Right atrium auricular region (tissue), 2 donors: ENCODE data around the gene PODXL. TPM values are rescaled to one million over a fixed set of nuclear protein-coding genes. Genes with fewer than 3 reads are reported as not detected.

Experiments used
- DNase-seq: peaks from one replicate; pipeline ENCODE4 v3.0.0-alpha.2; 2019; ENCODE audit warnings: low spot score
- H3K27ac ChIP-seq, 2 donors: fragments of 200-600 bp; sonication (generic); 1 replicate in 1 of 2; 2 replicates in 1 of 2; pipeline ENCODE4 v1.5.1; 2016 to 2019
- H3K27me3 ChIP-seq, 2 donors: fragments of 200-600 bp; sonication (generic); one replicate each; pipeline versions ENCODE4 v1.5.1 to v1.6.0; 2017 to 2019
- H3K36me3 ChIP-seq: fragments of 200-600 bp; sonication (generic); one replicate; pipeline ENCODE4 v1.5.1; 2016
- H3K4me1 ChIP-seq, 2 donors: fragments of 200-600 bp; sonication (generic); one replicate each; pipeline versions ENCODE4 v1.5.1 to v1.6.0; 2017 to 2019
- H3K4me3 ChIP-seq, 2 donors: fragments of 200-600 bp; sonication (generic); 1 replicate in 1 of 2; 2 replicates in 1 of 2; pipeline ENCODE4 v1.5.1; 2017 to 2019; ENCODE audit warnings: mild to moderate bottlenecking in 1 of 2, moderate library complexity in 1 of 2
- H3K9me3 ChIP-seq, 2 donors: fragments of 200-600 bp; sonication (generic); one replicate each; pipeline ENCODE4 v1.5.1; 2019
- total RNA-seq, 2 donors: library from RNA; depleted of rRNA; stranded (reverse); fragments of >200 nt; gene quantifications; one replicate each; pipeline ENCODE4 v1.1.0, GENCODE V29; 2016
- TF ChIP-seq, protein P1 (sequence below), 2 donors: fragments of 200-600 bp; sonication (generic); IDR thresholded peaks; one replicate each; pipeline ENCODE4 v1.5.1; 2019; ENCODE audit warnings: antibody characterized with exemption in 2 of 2

Gene PODXL
- total RNA-seq, 2 donors from 2014 or later = 47.6 to 144 TPM

DNA sequence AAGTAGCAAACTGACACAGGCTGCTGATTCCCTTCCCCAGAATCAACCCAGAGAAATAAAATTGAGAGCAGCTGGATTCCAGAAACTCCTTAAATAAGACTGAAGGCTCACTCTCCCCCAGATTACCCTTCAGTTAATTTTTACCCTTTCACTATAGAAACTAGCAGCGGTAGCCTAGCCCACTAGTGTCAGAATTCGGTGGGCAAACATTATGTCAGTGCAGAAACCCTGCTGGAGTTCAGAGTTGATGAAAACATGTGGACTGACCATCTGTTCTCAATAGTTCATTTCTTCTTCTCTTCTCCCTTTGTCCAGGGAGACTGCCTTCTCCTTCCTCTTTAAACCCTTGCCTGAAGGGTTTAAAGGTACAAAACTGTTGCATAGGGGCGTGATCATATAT, 100.1 kb downstream of the PODXL start:
- H3K9me3 ChIP-seq = no peaks in the 10 kb centered on the region
- no peak overlapping the region for H3K4me3 ChIP-seq
- peaks cover 4% of the 10 kb centered on the region for H3K36me3 ChIP-seq
- DNase-seq = no peak
- no peaks in the 10 kb centered on the region for H3K4me1 ChIP-seq
- no peaks in the 10 kb centered on the region for H3K27me3 ChIP-seq
- no peak overlapping the region for H3K27ac ChIP-seq
- TF ChIP-seq, protein P1, sequence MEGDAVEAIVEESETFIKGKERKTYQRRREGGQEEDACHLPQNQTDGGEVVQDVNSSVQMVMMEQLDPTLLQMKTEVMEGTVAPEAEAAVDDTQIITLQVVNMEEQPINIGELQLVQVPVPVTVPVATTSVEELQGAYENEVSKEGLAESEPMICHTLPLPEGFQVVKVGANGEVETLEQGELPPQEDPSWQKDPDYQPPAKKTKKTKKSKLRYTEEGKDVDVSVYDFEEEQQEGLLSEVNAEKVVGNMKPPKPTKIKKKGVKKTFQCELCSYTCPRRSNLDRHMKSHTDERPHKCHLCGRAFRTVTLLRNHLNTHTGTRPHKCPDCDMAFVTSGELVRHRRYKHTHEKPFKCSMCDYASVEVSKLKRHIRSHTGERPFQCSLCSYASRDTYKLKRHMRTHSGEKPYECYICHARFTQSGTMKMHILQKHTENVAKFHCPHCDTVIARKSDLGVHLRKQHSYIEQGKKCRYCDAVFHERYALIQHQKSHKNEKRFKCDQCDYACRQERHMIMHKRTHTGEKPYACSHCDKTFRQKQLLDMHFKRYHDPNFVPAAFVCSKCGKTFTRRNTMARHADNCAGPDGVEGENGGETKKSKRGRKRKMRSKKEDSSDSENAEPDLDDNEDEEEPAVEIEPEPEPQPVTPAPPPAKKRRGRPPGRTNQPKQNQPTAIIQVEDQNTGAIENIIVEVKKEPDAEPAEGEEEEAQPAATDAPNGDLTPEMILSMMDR (IDR thresholded peaks at IDR 0.05) = no peak

DNA sequence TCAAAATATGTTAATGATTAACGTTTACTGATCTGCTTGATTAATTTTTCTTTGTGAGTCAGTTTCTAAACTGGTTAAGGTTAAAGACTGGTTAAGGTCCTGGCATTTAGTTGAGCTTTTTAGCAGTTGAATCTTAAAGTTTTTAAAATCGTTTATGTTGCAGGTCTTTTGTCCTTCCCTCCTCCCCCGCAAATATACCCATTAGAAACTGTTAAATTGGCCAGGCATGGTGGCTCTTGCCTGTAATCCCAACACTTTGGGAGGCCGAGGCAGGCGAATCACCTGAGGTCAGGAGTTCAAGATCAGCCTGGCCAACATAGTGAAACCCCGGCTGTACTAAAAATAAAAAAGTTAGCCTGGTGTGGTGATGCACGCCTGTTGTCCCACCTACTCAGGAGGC, 100.9 kb downstream of the PODXL start:
- Histone ChIP-seq H3K36me3 (peaks cover 4% of the 10 kb centered on the region), H3K9me3 (no peaks in the 10 kb centered on the region), H3K4me1 (no peaks in the 10 kb centered on the region), H3K27ac (no peak overlapping the region), H3K27me3 (no peaks in the 10 kb centered on the region), H3K4me3 (no peak overlapping the region)
- DNase-seq = no peak
- TF ChIP-seq, protein P1 (IDR thresholded peaks at IDR 0.05) = no peak

DNA sequence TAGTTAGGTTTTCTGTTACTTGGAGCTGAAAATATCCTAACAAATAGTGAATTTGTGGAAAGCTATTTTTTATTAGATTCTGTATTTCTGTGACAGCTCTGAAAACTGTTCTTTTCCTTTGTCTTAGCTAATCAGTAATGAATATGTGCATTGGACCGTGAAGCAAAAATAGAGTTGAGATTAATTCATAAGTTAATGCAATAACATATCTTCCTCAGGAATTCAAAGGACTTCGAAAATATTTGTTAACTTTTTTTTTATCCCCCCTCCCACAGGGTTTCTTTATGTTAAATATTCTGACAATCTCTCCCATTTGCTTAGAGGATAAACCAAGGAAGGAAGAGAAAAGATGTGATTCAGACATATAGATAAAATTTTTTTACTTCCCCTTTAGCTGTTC, 101.4 kb downstream of the PODXL start:
- no peak for DNase-seq
- Histone ChIP-seq H3K27ac (no peak overlapping the region), H3K36me3 (peaks cover 4% of the 10 kb centered on the region), H3K27me3 (no peaks in the 10 kb centered on the region), H3K4me3 (no peak overlapping the region), H3K4me1 (no peaks in the 10 kb centered on the region), H3K9me3 (no peaks in the 10 kb centered on the region)
- TF ChIP-seq, protein P1 (IDR thresholded peaks at IDR 0.05) = no peak

DNA sequence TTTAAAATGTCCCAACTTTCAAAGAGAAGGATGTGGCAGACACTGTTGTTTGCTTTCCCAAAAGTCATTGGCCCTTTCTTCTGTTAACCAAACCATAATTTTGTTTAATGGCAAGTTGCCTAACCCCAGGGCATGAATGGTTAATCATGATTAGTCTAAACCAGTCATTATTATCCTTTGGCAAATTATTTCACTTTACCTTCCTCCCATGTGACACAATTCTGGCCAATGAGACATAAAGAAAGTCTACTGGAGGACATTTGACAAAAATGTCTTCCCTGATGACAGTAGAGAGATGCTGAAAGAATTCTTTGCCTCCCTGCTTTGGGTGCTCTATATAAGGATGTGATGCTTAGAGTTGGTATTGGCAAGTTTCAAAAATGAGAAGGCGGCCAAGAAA, 101.9 kb downstream of the PODXL start:
- Histone ChIP-seq H3K4me1 (no peaks in the 10 kb centered on the region), H3K36me3 (peaks cover 4% of the 10 kb centered on the region), H3K9me3 (no peaks in the 10 kb centered on the region), H3K4me3 (no peak overlapping the region), H3K27me3 (no peaks in the 10 kb centered on the region), H3K27ac (no peak overlapping the region)
- DNase-seq = no peak
- TF ChIP-seq, protein P1 (IDR thresholded peaks at IDR 0.05) = no peak

Other genes with a start within 250 kb of the PODXL start
- 10 to 100 TPM; 27.4 to 28.5 TPM for gene MKLN1, start 228.8 kb downstream of the PODXL start, total RNA-seq